ENCODE data around the gene ZNF738.

The ZNF738 gene

GRCh38 chr19:21422244-21422643 is 63.4 kb downstream of the ZNF738 start:
- DNase-seq (ENCODE audit: low read depth in 2 of 3, low spot score in 1 of 3) = no peak

DNA sequence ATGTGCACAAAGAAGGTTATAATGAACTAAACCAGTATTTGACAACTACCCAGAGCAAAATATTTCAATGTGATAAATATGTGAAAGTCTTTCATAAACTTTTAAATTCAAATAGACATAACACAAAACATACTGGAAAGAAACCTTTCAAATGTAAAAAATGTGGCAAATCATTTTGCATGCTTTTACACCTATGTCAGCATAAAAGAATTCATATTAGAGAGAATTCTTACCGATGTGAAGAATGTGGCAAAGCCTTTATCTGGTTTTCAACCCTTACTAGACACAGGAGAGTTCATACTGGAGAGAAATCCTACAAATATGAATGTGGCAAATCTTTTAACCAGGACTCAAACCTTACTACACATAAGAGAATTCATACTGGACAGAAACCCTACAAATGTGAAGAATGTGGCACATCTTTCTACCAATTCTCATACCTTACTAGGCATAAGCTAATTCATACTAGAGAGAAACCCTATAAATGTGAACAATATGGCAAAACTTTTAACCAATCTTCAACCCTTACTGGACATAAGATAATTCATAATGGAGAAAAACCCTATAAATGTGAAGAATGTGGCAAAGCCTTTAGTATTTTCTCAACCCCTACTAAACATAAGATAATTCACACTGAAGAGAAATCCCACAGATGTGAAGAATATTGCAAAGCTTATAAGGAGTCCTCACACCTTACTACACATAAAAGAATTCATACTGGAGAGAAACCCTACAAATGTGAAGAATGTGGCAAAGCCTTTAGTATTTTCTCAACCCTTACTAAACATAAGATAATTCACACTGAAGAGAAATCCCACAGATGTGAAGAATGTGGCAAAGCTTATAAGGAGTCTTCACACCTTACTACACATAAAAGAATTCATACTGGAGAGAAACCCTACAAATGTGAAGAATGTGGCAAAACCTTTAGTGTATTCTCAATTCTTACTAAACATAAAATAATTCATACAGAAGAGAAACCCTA is 64.5 kb downstream of the ZNF738 start:
- no peak for DNase-seq (ENCODE audit: low read depth in 2 of 3, low spot score in 1 of 3)
